Gastroesophageal sphincter (tissue), 3 donors: Measurements from ENCODE around the gene BCAS4.

Experiments used
- EP300 ChIP-seq: sonication (generic); formaldehyde crosslinking; IDR thresholded peaks from one replicate; pipeline ENCODE4 v1.6.1; 2017; ENCODE audit warnings: antibody characterized with exemption, mild to moderate bottlenecking
- POLR2AphosphoS5 ChIP-seq: sonication (generic); formaldehyde crosslinking; IDR thresholded peaks from one replicate; pipeline ENCODE4 v1.6.1; 2017; ENCODE audit warnings: antibody characterized with exemption
- TF ChIP-seq, protein P1 (sequence below), 4 experiments: fragments of 200-600 bp in 2 of 4; fragments of 450-650 bp in 2 of 4; sonication (generic) in 1 of 4; IDR thresholded peaks; one replicate each; pipeline ENCODE4 v1.5.1; 2017 to 2019; ENCODE audit warnings: antibody characterized with exemption in 4 of 4, mild to moderate bottlenecking in 2 of 4, moderate library complexity in 2 of 4

- TF ChIP-seq, protein P1, sequence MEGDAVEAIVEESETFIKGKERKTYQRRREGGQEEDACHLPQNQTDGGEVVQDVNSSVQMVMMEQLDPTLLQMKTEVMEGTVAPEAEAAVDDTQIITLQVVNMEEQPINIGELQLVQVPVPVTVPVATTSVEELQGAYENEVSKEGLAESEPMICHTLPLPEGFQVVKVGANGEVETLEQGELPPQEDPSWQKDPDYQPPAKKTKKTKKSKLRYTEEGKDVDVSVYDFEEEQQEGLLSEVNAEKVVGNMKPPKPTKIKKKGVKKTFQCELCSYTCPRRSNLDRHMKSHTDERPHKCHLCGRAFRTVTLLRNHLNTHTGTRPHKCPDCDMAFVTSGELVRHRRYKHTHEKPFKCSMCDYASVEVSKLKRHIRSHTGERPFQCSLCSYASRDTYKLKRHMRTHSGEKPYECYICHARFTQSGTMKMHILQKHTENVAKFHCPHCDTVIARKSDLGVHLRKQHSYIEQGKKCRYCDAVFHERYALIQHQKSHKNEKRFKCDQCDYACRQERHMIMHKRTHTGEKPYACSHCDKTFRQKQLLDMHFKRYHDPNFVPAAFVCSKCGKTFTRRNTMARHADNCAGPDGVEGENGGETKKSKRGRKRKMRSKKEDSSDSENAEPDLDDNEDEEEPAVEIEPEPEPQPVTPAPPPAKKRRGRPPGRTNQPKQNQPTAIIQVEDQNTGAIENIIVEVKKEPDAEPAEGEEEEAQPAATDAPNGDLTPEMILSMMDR (IDR thresholded peaks at IDR 0.05), result no peak
- TF ChIP-seq EP300, result no peak
- no peak for TF ChIP-seq POLR2AphosphoS5
Observed at GRCh38 chr20:50826121-50826520, 31.3 kb downstream of the BCAS4 start.
